LNCAP (cell line): ENCODE measurements around the gene KRT36.

Experiments
- CTCF ChIP-seq: fragments of 450-650 bp; IDR thresholded peaks from 2 replicates; pipeline ENCODE4 v1.5.1; 2017; ENCODE audit warnings: mild to moderate bottlenecking

The KRT36 gene

GRCh38 chr17:41464173-41464572 is 25.5 kb downstream of the KRT36 start:
- TF ChIP-seq CTCF: no peak

GRCh38 chr17:41463746-41464145 is 26.0 kb downstream of the KRT36 start:
- TF ChIP-seq CTCF: no peak

GRCh38 chr17:41462705-41463104 is 27.0 kb downstream of the KRT36 start:
- no peak for TF ChIP-seq CTCF

GRCh38 chr17:41457676-41458075 is 32.0 kb downstream of the KRT36 start:
- TF ChIP-seq CTCF: no peak

- no peak for TF ChIP-seq CTCF
These were observed 33.5 kb downstream of the KRT36 start for GRCh38 chr17:41456204-41456603.

GRCh38 chr17:41455236-41455635 is 34.5 kb downstream of the KRT36 start:
- no peak for TF ChIP-seq CTCF

- TF ChIP-seq CTCF: no peak
These were observed 36.6 kb downstream of the KRT36 start for GRCh38 chr17:41453066-41453465.

GRCh38 chr17:41452281-41452680 is 37.4 kb downstream of the KRT36 start:
- no peak for TF ChIP-seq CTCF
